HL-60 (cell line): ENCODE measurements around the gene C5AR2.

Experiments used
- CTCF ChIP-seq: IDR thresholded peaks from one replicate; pipeline ENCODE4 v1.5.1; 2011; ENCODE audit warnings: low read length, control low read depth, inconsistent platforms; ENCODE audit not compliant: insufficient read depth
- GABPA ChIP-seq: IDR thresholded peaks from 2 replicates; pipeline ENCODE4 v1.6.1; 2012; ENCODE audit warnings: low read depth
- POLR2AphosphoS5 ChIP-seq: IDR thresholded peaks from 2 replicates; pipeline ENCODE4 v1.6.1; 2012; ENCODE audit warnings: low read depth
- REST ChIP-seq: IDR thresholded peaks from 2 replicates; pipeline ENCODE4 v1.6.1; 2012; ENCODE audit warnings: low read depth; ENCODE audit not compliant: insufficient replicate concordance

- TF ChIP-seq CTCF: peak; percentile 92
- no peak for TF ChIP-seq REST
- TF ChIP-seq GABPA: 0 out of 2 replicates have a peak, but pooled peaks have one; percentile 43
- peak; percentile 90 for TF ChIP-seq POLR2AphosphoS5
Measured at GRCh38 chr19:47348819-47349795, 17.1 kb downstream of the C5AR2 start, which contains the start of gene DHX34.
